HG03159 (cell line): ENCODE data around the gene TSEN34.
"Not testable (repeated sequence)": the region's sequence is repeated elsewhere in the genome, so short reads cannot be mapped to it uniquely, and the experiment has no call there.

Experiments
- ATAC-seq: cut with Tn5 transposase; IDR thresholded peaks from one replicate; pipeline ENCODE4 v1.9.1; 2021; ENCODE audit warnings: mild to moderate bottlenecking, moderate library complexity; ENCODE audit not compliant: unreplicated experiment

TSEN34 gene

DNA sequence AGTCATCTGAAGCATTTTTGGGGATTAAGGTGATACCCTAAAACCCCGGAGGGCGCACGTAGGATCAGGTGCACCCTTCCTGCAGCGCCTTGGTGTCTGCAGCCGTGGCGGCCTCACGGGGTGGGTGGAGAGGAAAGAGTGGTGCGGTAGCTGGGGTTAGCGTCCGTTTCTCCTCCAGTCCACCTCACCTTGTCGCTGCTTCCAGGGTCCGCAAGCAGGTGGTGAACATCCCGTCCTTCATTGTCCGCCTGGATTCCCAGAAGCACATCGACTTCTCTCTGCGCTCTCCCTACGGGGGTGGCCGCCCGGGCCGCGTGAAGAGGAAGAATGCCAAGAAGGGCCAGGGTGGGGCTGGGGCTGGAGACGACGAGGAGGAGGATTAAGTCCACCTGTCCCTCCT, 16.1 kb downstream of the TSEN34 start:
- ATAC-seq = not testable (repeated sequence)

DNA sequence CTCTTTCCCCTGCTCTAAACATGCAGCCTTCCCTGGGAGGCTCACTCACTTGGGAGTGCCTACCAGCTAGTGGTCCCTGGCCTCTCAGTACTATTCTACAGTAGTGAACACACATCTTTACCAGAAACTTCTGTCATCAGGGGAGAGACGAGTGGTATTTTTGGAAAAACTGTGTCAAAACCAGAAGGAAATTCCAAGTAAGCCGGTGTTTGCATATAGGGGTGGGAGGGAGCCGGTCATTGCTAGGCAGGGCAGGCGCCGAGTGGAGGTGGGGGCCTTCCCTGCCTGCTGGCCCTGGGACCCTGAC, 16.5 kb downstream of the TSEN34 start:
- ATAC-seq = no peak

DNA sequence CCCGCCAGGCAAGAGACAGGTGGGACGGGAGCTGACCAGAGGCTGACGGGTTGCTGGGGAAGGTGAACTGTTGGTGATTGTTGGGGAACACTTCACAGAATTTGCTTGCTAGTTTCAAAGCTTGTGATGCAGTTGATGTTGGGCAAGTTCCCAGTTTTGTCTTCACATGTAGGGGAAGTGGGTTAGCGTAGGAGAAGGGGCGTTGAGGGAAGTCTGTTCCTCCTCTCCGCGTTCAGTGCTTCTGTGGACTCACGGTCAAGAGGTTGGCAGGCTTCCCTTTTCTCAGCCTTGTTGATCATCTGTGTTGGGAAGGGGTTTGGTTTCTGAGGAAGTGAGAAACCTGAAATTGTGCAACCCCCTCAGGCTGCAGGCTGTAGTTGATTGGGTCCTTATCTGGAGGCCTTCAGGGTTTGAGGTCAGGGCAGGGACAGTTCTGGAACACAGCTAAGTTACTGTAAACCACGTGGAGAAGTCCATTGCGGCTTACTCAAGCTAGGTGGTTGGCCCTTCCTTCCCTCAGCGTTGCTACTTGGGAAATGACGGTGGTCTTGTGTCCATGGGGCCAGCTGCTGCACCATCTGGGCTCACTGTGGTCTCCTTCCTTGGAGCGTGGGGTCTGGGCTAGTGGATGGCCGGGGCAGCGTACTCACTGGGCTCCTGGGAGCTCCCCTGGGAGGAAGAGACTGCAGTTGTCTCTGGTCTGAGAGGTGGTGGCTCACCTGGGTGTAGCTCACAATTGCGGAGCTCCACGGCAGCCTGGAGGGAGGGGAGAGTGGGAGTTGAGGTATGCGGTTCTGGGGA, 17.1 kb downstream of the TSEN34 start:
- no peak for ATAC-seq

DNA sequence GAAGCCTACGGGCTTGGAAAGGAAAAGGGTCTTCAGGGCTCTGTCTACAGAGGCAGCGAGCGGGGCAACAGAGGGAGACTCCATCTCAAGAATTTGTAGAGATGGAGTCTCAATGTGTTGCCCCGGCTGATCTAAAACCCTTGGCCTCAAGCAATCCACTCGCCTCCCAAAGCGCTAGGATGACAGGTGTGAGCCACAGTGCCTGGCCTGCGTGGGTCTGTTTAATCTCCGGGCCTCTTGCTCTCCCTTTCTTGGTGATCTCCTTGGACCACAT, 17.6 kb downstream of the TSEN34 start:
- ATAC-seq = no peak

DNA sequence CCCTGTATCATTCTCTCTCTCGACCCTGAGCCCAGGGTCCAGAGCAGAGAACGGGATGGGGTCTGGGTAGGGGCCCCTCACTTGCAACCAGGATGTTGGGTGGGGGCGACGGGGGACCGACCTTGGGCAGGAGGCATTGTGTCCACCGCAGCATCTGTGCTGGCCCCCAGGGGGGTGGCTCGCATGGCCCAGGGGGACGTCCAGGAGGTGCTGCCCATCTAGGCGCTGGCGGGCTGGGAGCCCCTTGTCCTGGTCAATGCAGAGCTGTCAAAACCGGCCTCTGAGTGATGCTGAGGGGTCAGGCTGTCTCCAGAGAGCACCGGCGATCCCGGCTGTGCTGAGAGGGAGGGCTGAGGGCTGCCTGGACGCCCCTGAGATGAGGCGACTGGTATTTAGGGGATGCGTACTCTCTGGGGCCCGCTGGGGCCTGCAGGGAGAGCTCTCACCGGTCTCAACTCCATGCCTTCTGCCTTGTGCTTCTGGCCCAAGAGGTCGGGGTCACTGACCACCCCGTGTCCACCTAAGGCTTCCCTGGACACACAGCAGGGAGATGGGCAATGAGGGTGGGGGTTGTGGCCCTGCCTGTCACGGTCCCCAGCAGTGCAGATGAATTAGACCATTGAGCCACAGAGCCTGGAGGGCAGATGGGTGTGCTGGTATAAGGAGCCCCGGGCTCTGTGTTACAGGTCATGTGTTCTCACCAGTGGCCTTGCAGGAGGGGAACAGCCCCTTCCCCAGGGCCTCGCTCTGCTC, 18.1 kb downstream of the TSEN34 start:
- no peak for ATAC-seq

DNA sequence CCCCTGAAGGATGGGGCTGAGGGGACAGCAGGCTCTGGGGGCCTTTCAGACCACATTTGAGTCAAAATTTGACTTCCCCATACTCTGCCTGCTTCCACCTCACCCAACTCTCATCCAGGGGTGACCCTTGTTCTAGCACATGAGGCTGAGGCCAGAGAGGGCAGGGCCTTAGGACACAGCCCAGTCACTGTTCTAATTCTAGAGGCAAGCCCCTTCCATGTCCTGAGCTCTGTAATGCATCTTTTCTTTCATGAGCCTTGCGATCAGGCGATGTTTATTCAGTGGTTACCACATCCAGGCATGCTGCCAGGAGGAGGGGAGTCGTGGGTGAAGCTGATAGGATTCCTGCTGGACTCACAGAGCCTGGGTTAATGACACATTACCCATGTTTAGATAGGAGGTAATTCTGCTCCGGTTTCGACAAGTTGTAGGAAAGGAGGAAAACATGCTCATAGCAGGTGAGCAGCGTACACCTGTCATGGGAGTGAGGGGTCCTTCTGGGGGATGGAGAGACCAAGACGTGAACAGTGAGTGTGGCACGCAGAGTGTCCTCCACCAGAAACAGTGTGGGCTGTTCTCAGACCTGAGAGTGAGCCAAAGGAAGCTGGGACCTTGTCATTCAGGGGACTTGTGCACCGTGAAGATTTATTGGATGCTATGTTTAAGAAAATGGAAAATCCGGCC, 18.8 kb downstream of the TSEN34 start:
- ATAC-seq = no peak

DNA sequence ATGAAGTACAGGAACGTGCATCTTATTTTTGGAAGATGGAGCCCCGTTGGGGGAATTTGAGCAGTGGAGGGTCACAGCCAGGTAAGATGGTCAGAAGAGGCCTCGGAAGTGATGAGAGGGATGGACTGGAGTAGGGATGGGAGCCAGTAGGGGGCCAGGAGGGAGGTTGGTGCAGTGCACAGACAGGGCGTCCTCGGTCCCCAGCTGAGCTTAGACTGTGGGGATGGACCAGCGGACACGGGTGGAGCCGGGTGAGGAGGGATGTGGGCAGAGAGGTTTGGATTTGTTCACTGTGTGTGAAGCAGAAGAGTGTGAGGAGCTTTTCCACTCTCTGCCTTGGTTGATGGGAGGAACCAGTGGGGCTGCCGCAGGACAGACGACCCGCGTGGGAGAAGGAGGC, 20.1 kb downstream of the TSEN34 start:
- no peak for ATAC-seq

DNA sequence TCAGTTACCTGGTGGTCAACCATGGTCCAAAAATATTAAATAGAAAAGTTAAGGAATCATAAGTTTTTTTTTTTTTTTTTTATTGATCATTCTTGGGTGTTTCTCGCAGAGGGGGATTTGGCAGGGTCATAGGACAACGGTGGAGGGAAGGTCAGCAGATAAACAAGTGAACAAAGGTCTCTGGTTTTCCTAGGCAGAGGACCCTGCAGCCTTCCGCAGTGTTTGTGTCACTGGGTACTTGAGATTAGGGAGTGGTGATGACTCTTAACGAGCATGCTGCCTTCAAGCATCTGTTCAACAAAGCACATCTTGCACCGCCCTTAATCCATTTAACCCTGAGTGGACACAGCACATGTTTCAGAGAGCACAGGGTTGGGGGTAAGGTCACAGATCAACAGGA, 23.1 kb downstream of the TSEN34 start:
- ATAC-seq = not testable (repeated sequence)

DNA sequence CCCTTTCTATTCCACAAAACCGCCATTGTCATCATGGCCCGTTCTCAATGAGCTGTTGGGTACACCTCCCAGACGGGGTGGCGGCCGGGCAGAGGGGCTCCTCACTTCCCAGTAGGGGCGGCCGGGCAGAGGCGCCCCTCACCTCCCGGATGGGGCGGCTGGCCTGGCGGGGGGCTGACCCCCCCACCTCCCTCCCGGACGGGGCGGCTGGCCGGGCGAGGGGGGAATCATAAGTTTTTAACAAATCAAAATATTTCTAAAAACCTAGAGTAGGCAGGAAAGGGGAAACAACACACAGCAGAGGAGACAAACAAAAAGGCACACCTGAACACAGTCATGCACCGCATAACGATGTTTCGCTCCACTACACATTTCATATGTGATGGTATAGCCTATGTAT, 23.6 kb downstream of the TSEN34 start:
- not testable (repeated sequence) for ATAC-seq

DNA sequence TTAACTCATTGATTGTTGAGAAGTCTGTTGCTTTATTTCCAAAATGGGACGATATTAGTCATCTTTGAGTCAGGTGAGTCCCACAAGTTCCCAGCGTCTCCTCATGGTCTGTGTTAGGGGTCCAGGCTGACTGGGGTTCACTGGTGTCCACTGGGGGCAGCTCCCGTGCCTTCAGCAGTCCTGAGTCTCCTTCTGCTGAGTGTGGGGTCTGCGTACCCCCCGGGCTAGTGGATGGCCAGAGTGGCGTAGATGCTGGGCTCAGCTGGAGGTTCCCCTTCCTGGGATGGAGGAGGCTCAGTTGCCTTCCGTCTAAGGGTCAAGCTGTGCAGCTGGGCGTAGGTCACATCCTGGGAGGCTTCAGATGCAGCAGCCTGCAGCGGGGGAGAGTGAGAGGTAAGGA, 25.8 kb downstream of the TSEN34 start:
- no peak for ATAC-seq

DNA sequence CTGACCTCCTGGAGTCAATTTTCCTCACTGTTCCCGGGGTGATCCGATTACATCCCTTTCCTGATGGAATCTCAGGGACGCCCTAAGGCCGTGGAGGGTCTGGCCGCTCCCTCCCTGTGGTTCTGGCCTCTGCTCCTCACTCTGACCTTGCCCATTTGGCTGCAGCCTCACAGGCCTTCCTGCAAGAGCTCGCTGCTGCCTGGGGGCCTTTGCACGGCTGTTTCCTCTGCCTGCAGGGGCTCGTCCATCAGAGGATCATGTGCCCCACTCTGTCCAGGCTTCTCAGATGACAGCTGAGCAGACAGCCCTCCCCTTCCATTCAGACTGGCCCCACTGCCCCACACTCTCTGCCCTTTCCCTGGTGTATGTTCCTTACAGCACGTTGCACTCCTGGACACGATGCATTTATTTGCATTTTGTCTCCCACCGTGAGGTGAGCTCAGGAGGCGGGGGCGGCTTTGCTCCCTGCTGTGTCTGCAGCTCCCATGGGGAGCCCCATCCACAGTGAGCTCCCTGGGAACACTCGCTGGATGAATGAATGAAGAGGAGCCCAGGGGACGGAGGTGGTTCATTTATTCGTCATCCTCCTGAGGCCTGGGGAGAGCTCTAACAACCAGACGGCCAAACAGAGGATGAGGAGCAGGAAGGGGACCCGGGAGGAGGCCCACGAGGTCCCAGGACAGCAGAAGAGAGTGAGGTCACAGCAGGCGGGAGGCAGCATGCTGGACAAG, 26.6 kb downstream of the TSEN34 start:
- not testable (repeated sequence) for ATAC-seq

DNA sequence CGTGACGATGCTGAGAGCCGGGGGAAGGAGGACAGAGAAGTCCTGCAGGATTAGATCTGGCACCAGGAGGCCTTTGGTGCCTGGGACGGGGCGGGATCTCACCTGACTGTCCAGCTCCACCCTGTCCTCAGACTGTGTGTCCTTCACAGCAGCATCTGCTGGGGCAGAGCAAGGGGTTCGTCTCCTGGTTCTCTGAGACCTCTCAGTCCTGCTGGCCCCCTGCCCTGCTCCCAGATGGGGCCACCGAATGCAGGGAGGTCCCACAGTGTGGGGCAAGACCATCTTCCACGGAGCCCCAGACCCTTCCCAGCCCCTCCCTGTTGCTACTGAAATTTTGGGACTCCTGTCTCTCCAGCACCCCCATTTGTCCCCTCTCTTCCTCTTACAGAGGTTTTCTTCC, 27.2 kb downstream of the TSEN34 start:
- no peak for ATAC-seq

DNA sequence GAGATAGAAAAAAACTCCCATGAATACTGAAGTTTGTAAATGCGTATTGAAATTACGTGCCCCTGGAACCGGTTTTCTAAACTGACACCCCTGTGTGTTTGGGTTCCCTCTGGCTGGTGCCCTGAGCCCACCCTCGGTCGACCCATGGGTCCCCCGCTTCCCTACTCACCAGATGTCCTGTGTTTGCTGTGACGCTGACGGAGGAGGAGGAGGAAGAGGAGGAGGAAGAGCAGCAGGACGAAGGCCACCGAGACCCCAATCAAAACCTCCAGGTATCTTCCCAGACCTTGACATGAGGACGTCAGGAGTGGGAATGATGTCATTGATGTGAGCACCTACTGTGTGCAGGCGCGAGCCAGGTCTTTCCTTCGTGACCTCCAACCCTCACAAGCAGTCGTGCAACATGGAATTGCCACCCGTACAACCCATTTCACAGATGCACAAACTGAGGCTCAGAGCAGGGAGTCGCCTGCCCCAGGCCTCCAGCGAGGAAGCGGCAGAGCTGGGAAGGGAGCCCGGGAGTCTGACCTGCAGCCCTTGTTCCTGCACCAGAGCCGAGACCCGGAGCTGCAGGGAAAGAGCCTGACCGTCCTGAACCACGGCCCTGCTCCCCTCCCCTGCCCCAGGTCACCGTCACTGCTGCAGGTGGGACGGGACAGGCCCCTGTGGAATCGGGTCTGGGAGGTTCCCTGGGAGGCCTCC, 28.0 kb downstream of the TSEN34 start:
- ATAC-seq = no peak

DNA sequence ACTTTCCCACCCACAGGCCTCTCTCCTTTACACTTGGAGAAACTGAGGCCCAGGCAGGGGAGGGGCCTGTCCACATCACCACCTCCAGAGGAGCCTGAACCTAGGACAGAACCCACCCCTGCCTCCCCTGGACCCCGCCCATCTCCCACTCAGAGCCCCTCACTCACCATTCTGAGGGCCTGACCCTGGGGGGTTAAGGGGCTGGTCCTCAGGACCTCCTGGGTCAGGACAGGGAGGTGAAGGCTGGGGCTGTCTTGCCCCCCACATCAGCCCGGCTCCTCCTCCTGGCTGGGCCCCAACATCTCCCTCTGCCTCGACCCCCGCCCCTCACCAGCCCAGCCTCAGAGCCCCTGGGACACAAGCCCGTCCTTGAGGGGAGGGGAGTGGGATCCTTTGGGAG, 28.6 kb downstream of the TSEN34 start:
- ATAC-seq = not testable (repeated sequence)

DNA sequence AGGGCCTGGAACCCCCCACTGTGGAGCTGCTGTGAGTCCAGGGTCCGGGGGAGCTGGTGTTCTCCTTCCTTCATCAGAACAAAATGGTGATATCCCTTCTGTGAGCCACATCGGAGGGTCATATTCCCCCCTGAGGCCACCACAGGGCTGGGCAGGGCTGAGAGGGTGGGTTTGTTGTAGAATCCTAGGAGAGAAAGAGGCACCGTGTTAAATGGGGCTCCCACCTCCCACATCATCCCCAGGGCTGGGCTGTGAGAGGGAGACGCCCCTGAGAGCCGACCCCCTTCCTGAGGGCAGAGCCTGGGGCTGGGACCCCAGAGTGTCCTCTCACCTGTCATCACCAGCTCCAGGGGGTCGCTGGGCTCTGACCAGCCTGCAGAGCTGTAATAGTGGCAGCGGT, 30.8 kb downstream of the TSEN34 start:
- not testable (repeated sequence) for ATAC-seq

DNA sequence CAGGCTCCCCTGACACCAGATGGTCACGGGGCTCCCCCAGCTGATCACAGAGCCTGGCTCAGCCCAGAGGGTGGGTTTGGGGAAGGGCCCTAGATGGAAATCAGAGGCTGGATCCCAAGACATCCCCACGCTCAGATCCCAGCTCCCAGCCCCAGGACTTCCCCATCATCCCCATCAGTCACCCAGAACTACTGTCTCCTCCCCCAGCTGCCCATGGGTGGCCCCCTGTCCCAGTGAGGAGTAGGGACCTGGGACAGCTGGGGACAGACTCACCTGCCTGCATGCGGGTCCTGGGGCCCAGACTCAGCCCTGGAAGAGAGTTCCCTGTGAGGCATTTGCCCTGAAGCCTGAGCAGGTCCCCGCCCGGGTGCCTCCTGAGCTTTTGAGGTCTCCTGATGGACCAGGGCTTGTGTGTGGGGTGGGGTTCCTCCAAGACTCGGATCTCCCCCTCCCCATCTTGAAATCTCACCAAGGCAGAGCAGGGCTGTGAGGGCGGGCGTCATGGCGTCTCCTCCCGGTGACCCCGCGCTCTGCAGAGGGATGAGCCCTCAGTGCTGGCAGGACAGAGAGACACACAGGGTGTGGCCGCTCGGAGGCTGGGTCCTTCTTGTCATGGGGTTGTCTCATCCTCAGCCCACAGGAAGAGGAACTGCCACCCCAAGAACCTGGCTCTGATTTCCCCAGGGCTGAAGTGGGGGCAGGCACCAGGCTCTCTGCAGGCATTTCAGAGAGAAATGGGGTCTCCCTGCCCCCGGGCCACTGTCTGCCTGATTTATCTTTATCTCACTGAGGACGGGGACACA, 31.6 kb downstream of the TSEN34 start, which contains the start of gene LILRB3:
Gene LILRB3, minus strand, starts transcription at position 534 of the 803 bp plus-strand sequence. Its CDS starts 31 bp downstream, at position 503.
- not testable (repeated sequence) for ATAC-seq

DNA sequence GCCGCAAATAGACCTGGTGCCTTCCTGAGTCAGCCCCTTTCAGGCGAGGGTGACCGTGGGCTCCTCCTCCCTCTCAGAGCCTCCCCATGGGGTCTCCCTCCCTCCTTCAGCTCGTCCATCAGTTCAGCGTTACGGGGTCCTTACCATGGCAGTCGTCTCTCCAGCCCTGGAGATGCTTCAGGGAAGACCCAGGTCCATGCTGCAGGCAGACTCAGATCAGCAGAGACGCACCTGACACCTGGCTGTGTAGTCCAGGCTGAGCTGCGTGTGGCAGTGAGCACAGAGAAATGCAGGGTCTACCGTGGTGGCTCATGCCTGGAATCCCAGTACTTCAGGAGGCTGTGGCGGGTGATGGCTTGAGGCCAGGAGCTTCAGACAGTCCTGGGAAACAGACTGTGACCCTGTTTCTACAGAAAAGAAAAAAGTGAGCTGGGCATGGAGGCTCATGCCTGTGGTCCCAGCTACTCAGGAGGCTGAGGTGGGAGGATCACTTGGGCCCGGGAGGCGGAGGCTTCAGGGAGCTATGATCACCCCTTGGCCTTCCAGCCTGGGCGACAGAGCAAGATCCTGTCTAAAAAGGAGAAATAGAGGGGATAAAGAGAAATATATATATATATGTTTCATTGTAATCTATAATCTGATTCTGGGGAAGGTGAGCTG, 32.3 kb downstream of the TSEN34 start:
- not testable (repeated sequence) for ATAC-seq

DNA sequence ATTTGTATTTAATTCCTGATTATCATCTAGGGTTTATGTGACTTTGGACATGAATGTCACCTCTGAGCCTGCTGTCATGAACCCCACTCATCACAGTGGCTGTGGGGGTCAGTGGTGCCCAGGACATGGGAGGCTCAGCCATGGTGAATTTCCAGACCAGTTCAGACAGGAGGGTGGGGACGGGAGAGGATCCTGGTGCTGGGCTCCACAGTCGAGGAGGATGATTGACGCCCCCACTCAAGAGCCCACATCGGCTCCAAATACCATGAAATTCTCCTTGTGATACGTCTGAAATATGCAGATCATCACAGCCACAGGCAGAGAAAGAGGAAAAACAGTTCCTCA, 32.8 kb downstream of the TSEN34 start:
- not testable (repeated sequence) for ATAC-seq

DNA sequence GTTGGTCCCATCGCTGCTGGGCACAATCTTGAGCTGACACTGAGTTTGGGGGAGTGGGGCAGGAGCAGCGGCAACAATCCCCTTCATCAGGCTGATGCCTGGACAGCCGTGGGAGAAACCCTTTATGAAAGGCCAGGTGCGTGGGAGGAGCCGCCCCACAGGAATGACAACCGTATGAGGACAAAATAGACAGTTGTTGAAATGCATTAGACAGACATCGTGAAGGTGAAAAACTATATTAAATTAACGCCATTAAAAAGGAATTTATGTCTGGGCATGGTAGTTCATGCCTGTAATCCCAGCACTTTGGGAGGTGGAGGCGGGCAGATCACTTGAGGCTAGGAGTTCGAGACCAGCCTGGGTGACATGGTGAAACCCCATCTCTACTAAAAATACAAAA, 33.5 kb downstream of the TSEN34 start:
- not testable (repeated sequence) for ATAC-seq
